Stimulated activated CD8-positive, alpha-beta memory T cell treated with anti-CD3 and anti-CD28 coated beads, Interleukin-15, amount 100 ng/mL, for 4 hours (primary cell): ENCODE data around the gene CHAC2.
"Not testable (repeated sequence)": the region's sequence is repeated elsewhere in the genome, so short reads cannot be mapped to it uniquely, and the experiment has no call there.

Source experiments
- DNase-seq, 2 donors: peaks; one replicate each; pipeline ENCODE4 v3.0.0-alpha.2; 2020; ENCODE audit warnings: low read depth in 2 of 2

The CHAC2 gene

GRCh38 chr2:53778536-53779162 is 11.0 kb downstream of the CHAC2 start:
- no peak for DNase-seq

GRCh38 chr2:53780056-53780455 is 12.5 kb downstream of the CHAC2 start:
- DNase-seq, result no peak

GRCh38 chr2:53782676-53783075 is 15.1 kb downstream of the CHAC2 start:
- no peak for DNase-seq

GRCh38 chr2:53784436-53784835 is 16.8 kb downstream of the CHAC2 start:
- DNase-seq, result no peak

- no peak for DNase-seq
Measured at GRCh38 chr2:53785366-53785765, 17.8 kb downstream of the CHAC2 start.

- no peak for DNase-seq
Measured at GRCh38 chr2:53786352-53786704, 18.7 kb downstream of the CHAC2 start.

- peak; percentile 70 to 77 for DNase-seq
Measured at GRCh38 chr2:53786705-53787613, 19.4 kb downstream of the CHAC2 start, which contains the start of the genes ASB3 and ERLEC1. ASB3 (minus strand) TSS chr2:53786953; CDS start chr2:53765572, 21,381 bp downstream. ERLEC1 (plus strand) TSS chr2:53787044; CDS start chr2:53787211, 167 bp downstream.

- DNase-seq, result no peak
Measured at GRCh38 chr2:53787614-53788289, 20.1 kb downstream of the CHAC2 start.

GRCh38 chr2:53793261-53793660 is 25.7 kb downstream of the CHAC2 start:
- DNase-seq, result no peak

- DNase-seq, result no peak
Measured at GRCh38 chr2:53793821-53794220, 26.2 kb downstream of the CHAC2 start.

- DNase-seq, result no peak
Measured at GRCh38 chr2:53801547-53801946, 33.9 kb downstream of the CHAC2 start.

- DNase-seq, result no peak
Measured at GRCh38 chr2:53802617-53803151, 35.1 kb downstream of the CHAC2 start.

- DNase-seq, result no peak
Measured at GRCh38 chr2:53811601-53812000, 44.0 kb downstream of the CHAC2 start.

- DNase-seq, result no peak
Measured at GRCh38 chr2:53813151-53813550, 45.5 kb downstream of the CHAC2 start.

GRCh38 chr2:53818854-53819435 is 51.3 kb downstream of the CHAC2 start:
- DNase-seq, result no peak

- no peak for DNase-seq
Measured at GRCh38 chr2:53819634-53820033, 52.0 kb downstream of the CHAC2 start.

- DNase-seq, result no peak
Measured at GRCh38 chr2:53820048-53820447, 52.4 kb downstream of the CHAC2 start.

- DNase-seq, result no peak
Measured at GRCh38 chr2:53820711-53821110, 53.1 kb downstream of the CHAC2 start.

GRCh38 chr2:53821810-53822209 is 54.2 kb downstream of the CHAC2 start:
- DNase-seq, result no peak

GRCh38 chr2:53823639-53824038 is 56.0 kb downstream of the CHAC2 start:
- not testable (repeated sequence) for DNase-seq
